Activated B cell treated with CpG ODN at 0.5 μM for 24 hours (primary cell): ENCODE measurements around the gene ADAMTSL2. TPM values are rescaled to one million over a fixed set of nuclear protein-coding genes. Genes with fewer than 3 reads are reported as not detected.

ENCODE experiments used
- ATAC-seq: fragments of 200-7000 bp; cut with Tn5 transposase; one replicate; pipeline ENCODE4 v1.10.0; 2021; ENCODE audit warnings: low read depth, mild to moderate bottlenecking, moderate library complexity
- CTCF ChIA-PET: fragments of 350-600 bp; sonication (Branson Sonifier 250); formaldehyde crosslinking; loops from one replicate; lab custom pipeline; 2021; ENCODE audit warnings: antibody characterized with exemption; lab: Charles Lee
- POLR2A ChIA-PET: fragments of 350-600 bp; sonication (Branson Sonifier 250); formaldehyde crosslinking; loops from one replicate; lab custom pipeline; 2021; ENCODE audit warnings: antibody characterized with exemption; lab: Charles Lee
- DNase-seq: peaks from one replicate; pipeline ENCODE4 v3.0.0; 2022
- H3K27ac Mint-ChIP-seq: one replicate; pipeline ENCODE4 v1.8.0; 2020; ENCODE audit warnings: mixed read lengths
- H3K27me3 Mint-ChIP-seq: one replicate; pipeline ENCODE4 v1.8.0; 2021; ENCODE audit warnings: mixed read lengths
- H3K36me3 Mint-ChIP-seq: one replicate; pipeline ENCODE4 v1.8.0; 2021; ENCODE audit warnings: low read depth, mixed read lengths
- H3K4me1 Mint-ChIP-seq: one replicate; pipeline ENCODE4 v1.8.0; 2021; ENCODE audit warnings: mixed read lengths
- H3K4me3 Mint-ChIP-seq: one replicate; pipeline ENCODE4 v1.8.0; 2020; ENCODE audit warnings: mild to moderate bottlenecking, mixed read lengths
- H3K9me3 Mint-ChIP-seq: one replicate; pipeline ENCODE4 v1.8.0; 2020; ENCODE audit warnings: mixed read lengths
- intact Hi-C: fragments of 100-400 bp; cut with micrococcal nuclease; formaldehyde crosslinking; loops from one replicate; pipeline ENCODE4 v1.15.1; 2024
- total RNA-seq: library from RNA; stranded (reverse); gene quantifications from 2 replicates; pipeline ENCODE4 v1.2.3, GENCODE V29; 2022
- TF ChIP-seq, protein P1 (sequence below): fragments of 200-600 bp; IDR thresholded peaks from one replicate; pipeline ENCODE4 v1.8.0; 2022; ENCODE audit warnings: antibody characterized with exemption, mild to moderate bottlenecking

The ADAMTSL2 gene
- total RNA-seq, 1 donor from 2014 or later: not detected

DNA sequence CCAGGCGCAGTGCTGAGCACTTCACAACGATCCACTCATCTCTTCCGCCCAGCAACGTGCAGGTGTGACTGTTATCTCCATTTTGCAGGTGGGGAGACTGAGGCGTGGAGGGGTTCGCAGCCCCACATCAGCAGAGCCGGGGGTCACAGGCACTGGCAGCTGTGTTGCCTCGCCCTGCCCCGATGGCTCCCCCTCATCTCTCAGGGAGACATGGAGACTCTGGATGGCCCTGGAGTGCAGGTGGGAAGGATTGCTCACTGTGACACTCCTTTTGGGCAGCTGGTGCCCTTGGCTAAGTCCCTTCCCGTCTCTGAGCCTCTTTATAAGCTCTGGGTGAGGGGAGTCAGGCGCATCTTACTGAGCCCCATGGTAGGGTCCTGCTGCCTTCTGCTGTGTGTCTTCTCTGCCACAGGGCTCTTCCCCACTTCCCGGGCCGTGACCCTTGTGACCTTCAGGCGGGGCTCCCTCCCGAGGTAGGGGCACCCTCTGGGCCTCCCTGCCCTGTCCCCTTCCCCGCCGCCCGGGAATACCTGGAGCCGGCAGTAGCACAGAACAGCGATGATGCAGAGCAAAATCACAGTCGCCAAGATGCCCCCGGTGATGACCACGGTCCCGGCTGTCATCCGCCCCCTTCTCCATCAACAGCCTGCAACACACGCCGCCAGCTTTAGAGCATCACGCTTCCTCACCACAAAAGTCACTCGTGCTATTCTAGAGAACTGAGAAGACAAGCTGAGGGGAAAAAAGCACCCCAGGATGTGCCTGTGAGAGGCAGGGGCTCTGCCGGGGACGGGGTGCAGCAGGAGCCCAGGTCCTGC lies 45.3 kb downstream of the ADAMTSL2 start:
- Mint-ChIP-seq H3K9me3 (no peaks in the 10 kb centered on the region), H3K36me3 (no peaks in the 10 kb centered on the region), H3K27me3 (peaks cover 69% of the 10 kb centered on the region), H3K4me3 (no peak overlapping the region), H3K4me1 (peaks cover 26% of the 10 kb centered on the region), H3K27ac (no peak overlapping the region)
- ChIA-PET CTCF (no interaction called here), POLR2A (interaction anchor here (0.6 kb wide), 1 partner anchor 727 kb away, joined by 4 read pairs; no protein-coding TSS in a partner anchor)
- intact Hi-C loops: no loop called here
- no peak for DNase-seq
- ATAC-seq: no peak
- TF ChIP-seq, protein P1, sequence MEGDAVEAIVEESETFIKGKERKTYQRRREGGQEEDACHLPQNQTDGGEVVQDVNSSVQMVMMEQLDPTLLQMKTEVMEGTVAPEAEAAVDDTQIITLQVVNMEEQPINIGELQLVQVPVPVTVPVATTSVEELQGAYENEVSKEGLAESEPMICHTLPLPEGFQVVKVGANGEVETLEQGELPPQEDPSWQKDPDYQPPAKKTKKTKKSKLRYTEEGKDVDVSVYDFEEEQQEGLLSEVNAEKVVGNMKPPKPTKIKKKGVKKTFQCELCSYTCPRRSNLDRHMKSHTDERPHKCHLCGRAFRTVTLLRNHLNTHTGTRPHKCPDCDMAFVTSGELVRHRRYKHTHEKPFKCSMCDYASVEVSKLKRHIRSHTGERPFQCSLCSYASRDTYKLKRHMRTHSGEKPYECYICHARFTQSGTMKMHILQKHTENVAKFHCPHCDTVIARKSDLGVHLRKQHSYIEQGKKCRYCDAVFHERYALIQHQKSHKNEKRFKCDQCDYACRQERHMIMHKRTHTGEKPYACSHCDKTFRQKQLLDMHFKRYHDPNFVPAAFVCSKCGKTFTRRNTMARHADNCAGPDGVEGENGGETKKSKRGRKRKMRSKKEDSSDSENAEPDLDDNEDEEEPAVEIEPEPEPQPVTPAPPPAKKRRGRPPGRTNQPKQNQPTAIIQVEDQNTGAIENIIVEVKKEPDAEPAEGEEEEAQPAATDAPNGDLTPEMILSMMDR: no peak

DNA sequence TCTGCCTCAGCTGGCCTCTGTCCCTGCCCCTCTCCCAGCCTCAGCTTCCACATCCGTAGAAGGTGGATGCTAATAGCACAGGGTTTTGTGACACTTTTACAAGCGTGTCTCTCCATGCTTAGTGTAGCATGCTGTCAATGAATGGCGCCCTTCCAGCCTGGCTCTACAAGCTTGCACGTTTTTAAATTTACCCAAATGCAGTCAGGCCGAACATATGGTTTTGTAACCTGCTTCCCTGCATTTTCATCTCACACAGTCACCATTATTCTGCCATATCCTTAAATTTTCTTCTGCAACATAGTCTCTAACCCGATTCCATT lies 45.9 kb downstream of the ADAMTSL2 start:
- Mint-ChIP-seq H3K4me3 (no peak overlapping the region), H3K4me1 (peaks cover 32% of the 10 kb centered on the region), H3K27me3 (peaks cover 70% of the 10 kb centered on the region), H3K9me3 (no peaks in the 10 kb centered on the region), H3K36me3 (no peaks in the 10 kb centered on the region), H3K27ac (no peak overlapping the region)
- intact Hi-C loops: no loop called here
- DNase-seq: no peak
- POLR2A ChIA-PET: interaction anchor here (0.6 kb wide), 1 partner anchor 727 kb away, joined by 4 read pairs; no protein-coding TSS in a partner anchor
- CTCF ChIA-PET: no interaction called here
- TF ChIP-seq, protein P1: no peak
- ATAC-seq: no peak

- intact Hi-C loops: no loop called here
- POLR2A ChIA-PET: no interaction called here
- DNase-seq: no peak
- ATAC-seq: no peak
- TF ChIP-seq, protein P1: no peak
- Mint-ChIP-seq H3K9me3 (no peaks in the 10 kb centered on the region), H3K27ac (no peak overlapping the region), H3K4me1 (peaks cover 38% of the 10 kb centered on the region), H3K4me3 (no peak overlapping the region), H3K27me3 (peaks cover 67% of the 10 kb centered on the region), H3K36me3 (no peaks in the 10 kb centered on the region)
- CTCF ChIA-PET: no interaction called here
Measured at GRCh38 chr9:133581011-133581410, 46.5 kb downstream of the ADAMTSL2 start.

DNA sequence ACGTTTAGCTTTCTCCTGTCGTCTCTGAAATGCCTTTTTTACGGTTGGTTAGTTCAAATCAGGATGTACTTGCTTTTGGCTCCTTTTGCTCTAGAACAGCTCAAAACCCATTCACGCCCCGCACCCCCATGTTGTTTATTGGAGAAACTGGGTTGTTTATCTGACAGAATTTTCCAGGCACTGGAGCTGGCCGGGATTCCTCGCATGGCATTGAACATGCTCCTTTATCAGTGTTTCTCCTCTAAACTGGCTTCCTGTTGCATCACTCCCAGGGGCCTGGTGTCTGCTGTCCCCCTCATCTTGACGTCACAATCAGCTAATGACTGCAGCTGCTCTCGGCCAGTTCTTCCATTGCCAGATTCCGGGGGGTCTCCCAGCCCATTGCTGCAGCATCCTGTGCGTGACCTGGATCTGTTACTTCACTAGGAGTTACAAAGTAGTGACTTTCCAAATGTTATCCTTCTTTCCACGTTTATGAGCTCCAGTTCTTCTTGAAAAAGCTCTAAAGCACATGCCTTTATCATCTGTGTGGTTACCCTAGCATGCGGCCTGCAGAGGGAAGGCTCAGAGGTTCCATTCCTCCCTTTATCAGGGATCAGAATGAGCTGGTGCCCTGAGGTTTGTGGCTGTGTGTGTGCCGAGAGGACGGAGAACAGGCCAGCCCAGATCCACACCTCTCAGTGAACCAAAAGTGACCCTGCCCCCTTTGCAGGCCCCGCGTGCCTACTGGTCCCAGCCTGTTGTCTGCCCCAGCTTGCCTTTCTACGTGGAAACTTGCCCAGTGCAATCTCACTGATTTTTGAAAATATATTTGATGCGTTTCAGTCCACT lies 47.2 kb downstream of the ADAMTSL2 start:
- Mint-ChIP-seq H3K9me3 (no peaks in the 10 kb centered on the region), H3K4me1 (peaks cover 38% of the 10 kb centered on the region), H3K4me3 (no peak overlapping the region), H3K27ac (no peak overlapping the region), H3K27me3 (peaks cover 62% of the 10 kb centered on the region), H3K36me3 (no peaks in the 10 kb centered on the region)
- intact Hi-C loops: no loop called here
- CTCF ChIA-PET: no interaction called here
- TF ChIP-seq, protein P1: no peak
- DNase-seq (no peak), ATAC-seq (no peak)
- POLR2A ChIA-PET: no interaction called here

DNA sequence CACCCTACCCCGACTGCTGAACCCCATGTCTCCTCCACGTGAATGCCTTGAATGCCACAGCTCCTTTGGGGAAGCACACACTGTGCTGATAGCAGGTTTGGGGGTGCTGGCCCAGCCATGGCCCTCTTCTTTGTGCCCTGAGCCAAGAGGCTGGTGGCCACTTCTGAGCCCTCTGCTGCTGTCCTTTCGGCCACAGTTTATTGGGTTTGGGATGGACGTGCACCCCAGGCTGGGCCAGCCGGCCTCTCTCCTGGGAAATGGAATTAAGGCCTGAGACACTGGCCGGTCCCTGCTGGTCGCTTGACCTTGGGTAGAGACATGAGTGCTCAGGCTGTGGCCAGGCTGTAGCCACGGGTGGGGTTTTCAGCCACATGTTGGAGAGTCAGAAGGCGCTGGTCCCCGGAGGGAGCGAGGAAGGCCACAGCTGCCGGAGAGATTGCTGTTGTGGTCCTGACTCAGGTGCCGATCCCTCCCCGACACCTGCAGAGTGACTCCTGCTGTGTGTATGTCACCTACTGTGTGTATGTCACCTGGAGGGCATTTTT lies 48.1 kb downstream of the ADAMTSL2 start:
- Mint-ChIP-seq H3K9me3 (no peaks in the 10 kb centered on the region), H3K27me3 (peaks cover 59% of the 10 kb centered on the region), H3K4me1 (peaks cover 35% of the 10 kb centered on the region), H3K4me3 (no peak overlapping the region), H3K27ac (no peak overlapping the region), H3K36me3 (no peaks in the 10 kb centered on the region)
- POLR2A ChIA-PET: no interaction called here
- intact Hi-C loops: no loop called here
- TF ChIP-seq, protein P1: no peak
- CTCF ChIA-PET: no interaction called here
- ATAC-seq: no peak
- DNase-seq: no peak
